Renal pelvis (tissue), 4 donors: Measurements from ENCODE around the gene B4GALT1. TPM values are rescaled to one million over a fixed set of nuclear protein-coding genes. Genes with fewer than 3 reads are reported as not detected.

Experiments used
- DNase-seq: peaks from one replicate; pipeline ENCODE4 v3.0.0-alpha.2; 2013
- polyA plus RNA-seq, 3 donors: library from polyadenylated mRNA; unstranded; fragments of 120-200 nt; gene quantifications; one replicate each; pipeline ENCODE4 v1.2.1, GENCODE V29; 2013; ENCODE audit not compliant: insufficient read length in 3 of 3

Gene B4GALT1
- polyA plus RNA-seq, 3 donors = 105 to 127 (median 125) TPM

- DNase-seq = no peak
Observed at GRCh38 chr9:33125871-33126823, 41.0 kb downstream of the B4GALT1 start.

- DNase-seq = no peak
Observed at GRCh38 chr9:33125461-33125860, 41.7 kb downstream of the B4GALT1 start.

- no peak for DNase-seq
Observed at GRCh38 chr9:33124751-33125381, 42.3 kb downstream of the B4GALT1 start.

- DNase-seq = no peak
Observed at GRCh38 chr9:33124046-33124445, 43.1 kb downstream of the B4GALT1 start.

GRCh38 chr9:33123407-33124031, 43.6 kb downstream of the B4GALT1 start:
- DNase-seq = no peak

GRCh38 chr9:33120620-33121019, 46.5 kb downstream of the B4GALT1 start:
- no peak for DNase-seq

GRCh38 chr9:33117796-33118195, 49.3 kb downstream of the B4GALT1 start:
- no peak for DNase-seq

- DNase-seq = no peak
Observed at GRCh38 chr9:33117306-33117705, 49.8 kb downstream of the B4GALT1 start.

- DNase-seq = no peak
Observed at GRCh38 chr9:33116860-33117259, 50.3 kb downstream of the B4GALT1 start.

GRCh38 chr9:33114746-33115145, 52.4 kb downstream of the B4GALT1 start:
- DNase-seq = no peak

- no peak for DNase-seq
Observed at GRCh38 chr9:33113799-33114547, 53.2 kb downstream of the B4GALT1 start.

GRCh38 chr9:33112094-33112493, 55.0 kb downstream of the B4GALT1 start:
- DNase-seq = no peak

- DNase-seq = no peak
Observed at GRCh38 chr9:33111631-33112030, 55.5 kb downstream of the B4GALT1 start.

- DNase-seq = no peak
Observed at GRCh38 chr9:33110686-33111085, 56.5 kb downstream of the B4GALT1 start.

GRCh38 chr9:33109850-33110595, 57.1 kb downstream of the B4GALT1 start:
- DNase-seq = no peak

- DNase-seq = no peak
Observed at GRCh38 chr9:33109097-33109496, 58.0 kb downstream of the B4GALT1 start.

- DNase-seq = no peak
Observed at GRCh38 chr9:33108472-33108871, 58.7 kb downstream of the B4GALT1 start.

GRCh38 chr9:33107762-33108161, 59.4 kb downstream of the B4GALT1 start:
- no peak for DNase-seq

GRCh38 chr9:33106827-33107621, 60.1 kb downstream of the B4GALT1 start:
- DNase-seq = peak; percentile 44

GRCh38 chr9:33106372-33106771, 60.8 kb downstream of the B4GALT1 start:
- no peak for DNase-seq
